HUES48 (cell line): ENCODE results near the gene ARHGEF10L.

Experiments used
- H3K27ac ChIP-seq: one replicate; pipeline ENCODE4 v1.7.0; 2013; ENCODE audit warnings: low read depth, low read length, inconsistent platforms
- H3K27me3 ChIP-seq: 2 replicates; pipeline ENCODE4 v1.6.1; 2013; ENCODE audit warnings: mild to moderate bottlenecking, low read length; ENCODE audit not compliant: control insufficient read depth, insufficient read depth
- H3K36me3 ChIP-seq: 2 replicates; pipeline ENCODE4 v1.6.1; 2013; ENCODE audit warnings: low read length; ENCODE audit not compliant: control insufficient read depth, insufficient read depth
- H3K4me1 ChIP-seq: 2 replicates; pipeline ENCODE4 v1.6.1; 2013; ENCODE audit warnings: mild to moderate bottlenecking, low read length; ENCODE audit not compliant: control insufficient read depth, insufficient read depth
- H3K4me3 ChIP-seq: 2 replicates; pipeline ENCODE4 v1.5.1; 2013; ENCODE audit warnings: mild to moderate bottlenecking, low read depth, low read length
- H3K9ac ChIP-seq: 2 replicates; pipeline ENCODE4 v1.6.1; 2013; ENCODE audit warnings: mild to moderate bottlenecking, low read depth, low read length, moderate library complexity
- H3K9me3 ChIP-seq: 2 replicates; pipeline ENCODE4 v1.6.1; 2013; ENCODE audit warnings: low read length; ENCODE audit not compliant: control insufficient read depth, insufficient read depth

Gene ARHGEF10L

GRCh38 chr1:17692645-17693044 lies 153.1 kb downstream of the ARHGEF10L start:
- H3K4me1 ChIP-seq: peaks cover 7% of the 10 kb centered on the region
- H3K27me3 ChIP-seq: no peaks in the 10 kb centered on the region
- no peak overlapping the region for H3K27ac ChIP-seq
- H3K9me3 ChIP-seq: no peaks in the 10 kb centered on the region
- H3K4me3 ChIP-seq: no peak overlapping the region
- H3K9ac ChIP-seq: no peak overlapping the region
- peaks cover 26% of the 10 kb centered on the region for H3K36me3 ChIP-seq

- peaks cover 12% of the 10 kb centered on the region; the same call in 1 of the 2 replicates for H3K36me3 ChIP-seq
- H3K4me3 ChIP-seq: no peak overlapping the region
- peak overlapping the region; percentile 30 for H3K27ac ChIP-seq
- peaks cover 7% of the 10 kb centered on the region for H3K4me1 ChIP-seq
- H3K9me3 ChIP-seq: no peaks in the 10 kb centered on the region
- H3K27me3 ChIP-seq: no peaks in the 10 kb centered on the region
- H3K9ac ChIP-seq: no peak overlapping the region
Measured at GRCh38 chr1:17696417-17697301, 157.2 kb downstream of the ARHGEF10L start.

GRCh38 chr1:17697458-17697857 lies 158.0 kb downstream of the ARHGEF10L start:
- H3K9me3 ChIP-seq: no peaks in the 10 kb centered on the region
- peaks cover 12% of the 10 kb centered on the region; the same call in 1 of the 2 replicates for H3K36me3 ChIP-seq
- H3K4me3 ChIP-seq: no peak overlapping the region
- no peaks in the 10 kb centered on the region for H3K27me3 ChIP-seq
- peaks cover 7% of the 10 kb centered on the region for H3K4me1 ChIP-seq
- no peak overlapping the region for H3K9ac ChIP-seq
- H3K27ac ChIP-seq: no peak overlapping the region

GRCh38 chr1:17699581-17699980 lies 160.1 kb downstream of the ARHGEF10L start:
- no peaks in the 10 kb centered on the region for H3K9me3 ChIP-seq
- H3K27ac ChIP-seq: no peak overlapping the region
- peaks cover 7% of the 10 kb centered on the region for H3K4me1 ChIP-seq
- no peak overlapping the region for H3K9ac ChIP-seq
- H3K4me3 ChIP-seq: no peak overlapping the region
- H3K27me3 ChIP-seq: no peaks in the 10 kb centered on the region
- peaks cover 3% of the 10 kb centered on the region; the same call in 1 of the 2 replicates for H3K36me3 ChIP-seq

GRCh38 chr1:17700945-17701810 lies 161.7 kb downstream of the ARHGEF10L start:
- Histone ChIP-seq H3K9ac (no peak overlapping the region), H3K27me3 (no peaks in the 10 kb centered on the region), H3K4me1 (peaks cover 6% of the 10 kb centered on the region), H3K4me3 (no peak overlapping the region), H3K36me3 (0 out of 2 replicates have a peak, but pooled peaks cover 3% of the 10 kb centered on the region), H3K9me3 (no peaks in the 10 kb centered on the region), H3K27ac (no peak overlapping the region)

GRCh38 chr1:17704176-17704575 lies 164.7 kb downstream of the ARHGEF10L start:
- H3K27ac ChIP-seq: no peak overlapping the region
- H3K4me1 ChIP-seq: no peaks in the 10 kb centered on the region
- no peaks in the 10 kb centered on the region for H3K27me3 ChIP-seq
- no peaks in the 10 kb centered on the region for H3K36me3 ChIP-seq
- H3K9ac ChIP-seq: no peak overlapping the region
- no peaks in the 10 kb centered on the region for H3K9me3 ChIP-seq
- H3K4me3 ChIP-seq: no peak overlapping the region

GRCh38 chr1:17706445-17706844 lies 166.9 kb downstream of the ARHGEF10L start:
- no peak overlapping the region for H3K9ac ChIP-seq
- no peak overlapping the region for H3K4me3 ChIP-seq
- no peaks in the 10 kb centered on the region for H3K27me3 ChIP-seq
- H3K27ac ChIP-seq: no peak overlapping the region
- H3K9me3 ChIP-seq: peaks cover 19% of the 10 kb centered on the region
- H3K4me1 ChIP-seq: no peaks in the 10 kb centered on the region
- H3K36me3 ChIP-seq: no peaks in the 10 kb centered on the region

GRCh38 chr1:17709981-17710380 lies 170.5 kb downstream of the ARHGEF10L start:
- H3K4me1 ChIP-seq: no peaks in the 10 kb centered on the region
- no peaks in the 10 kb centered on the region for H3K27me3 ChIP-seq
- no peak overlapping the region for H3K27ac ChIP-seq

GRCh38 chr1:17710889-17711576 lies 171.5 kb downstream of the ARHGEF10L start:
- Histone ChIP-seq H3K9ac (no peak overlapping the region), H3K27ac (no peak overlapping the region), H3K36me3 (no peaks in the 10 kb centered on the region), H3K9me3 (peaks cover 20% of the 10 kb centered on the region), H3K4me3 (no peak overlapping the region), H3K27me3 (no peaks in the 10 kb centered on the region), H3K4me1 (no peaks in the 10 kb centered on the region)

More at GRCh38 chr1:17709981-17710380, 170.5 kb downstream of the ARHGEF10L start:
- H3K36me3 ChIP-seq: no peaks in the 10 kb centered on the region
- H3K9me3 ChIP-seq: peaks cover 20% of the 10 kb centered on the region
- H3K4me3 ChIP-seq: no peak overlapping the region
- H3K9ac ChIP-seq: no peak overlapping the region

GRCh38 chr1:17711577-17711910 lies 172.0 kb downstream of the ARHGEF10L start:
- no peak overlapping the region for H3K9ac ChIP-seq
- no peak overlapping the region for H3K4me3 ChIP-seq
- H3K36me3 ChIP-seq: no peaks in the 10 kb centered on the region
- H3K27me3 ChIP-seq: no peaks in the 10 kb centered on the region
- H3K9me3 ChIP-seq: peaks cover 20% of the 10 kb centered on the region
- no peaks in the 10 kb centered on the region for H3K4me1 ChIP-seq
- no peak overlapping the region for H3K27ac ChIP-seq
